ENCODE measurements around the gene AGPAT3. TPM values are rescaled to one million over a fixed set of nuclear protein-coding genes. Genes with fewer than 3 reads are reported as not detected.

Gene AGPAT3
- polyA plus RNA-seq, 4 donors, result 52.1 to 73.5 (median 61.4) TPM

- no peak for DNase-seq (ENCODE audit: low read depth in 4 of 4, low spot score in 2 of 4)
These were observed 3.3 kb upstream of the AGPAT3 start for GRCh38 chr21:43861706-43862105.

GRCh38 chr21:43864313-43864961 lies 586 bp upstream of the AGPAT3 start:
- DNase-seq (ENCODE audit: low read depth in 4 of 4, low spot score in 2 of 4), result no peak

GRCh38 chr21:43865540-43866259 lies 677 bp downstream of the AGPAT3 start:
- DNase-seq (ENCODE audit: low read depth in 4 of 4, low spot score in 2 of 4), result no peak

- peak in 1 of 4 donors; percentile 37 for DNase-seq (ENCODE audit: low read depth in 4 of 4, low spot score in 2 of 4)
These were observed 1.2 kb downstream of the AGPAT3 start for GRCh38 chr21:43866260-43866629.

GRCh38 chr21:43866659-43867331 lies 1.8 kb downstream of the AGPAT3 start:
- no peak for DNase-seq (ENCODE audit: low read depth in 4 of 4, low spot score in 2 of 4)

- DNase-seq (ENCODE audit: low read depth in 4 of 4, low spot score in 2 of 4), result no peak
These were observed 2.3 kb downstream of the AGPAT3 start for GRCh38 chr21:43867332-43867703.

- no peak for DNase-seq (ENCODE audit: low read depth in 4 of 4, low spot score in 2 of 4)
These were observed 2.9 kb downstream of the AGPAT3 start for GRCh38 chr21:43867948-43868347.

- DNase-seq (ENCODE audit: low read depth in 4 of 4, low spot score in 2 of 4), result no peak
These were observed 3.4 kb downstream of the AGPAT3 start for GRCh38 chr21:43868461-43868860.

- DNase-seq (ENCODE audit: low read depth in 4 of 4, low spot score in 2 of 4), result no peak
These were observed 4.7 kb downstream of the AGPAT3 start for GRCh38 chr21:43869486-43870325.

GRCh38 chr21:43871487-43871886 lies 6.5 kb downstream of the AGPAT3 start:
- no peak for DNase-seq (ENCODE audit: low read depth in 4 of 4, low spot score in 2 of 4)

- no peak for DNase-seq (ENCODE audit: low read depth in 4 of 4, low spot score in 2 of 4)
These were observed 7.6 kb downstream of the AGPAT3 start for GRCh38 chr21:43872531-43873197.

- no peak for DNase-seq (ENCODE audit: low read depth in 4 of 4, low spot score in 2 of 4)
These were observed 8.7 kb downstream of the AGPAT3 start for GRCh38 chr21:43873673-43874072.

GRCh38 chr21:43874085-43874805 lies 9.2 kb downstream of the AGPAT3 start:
- DNase-seq (ENCODE audit: low read depth in 4 of 4, low spot score in 2 of 4), result no peak

GRCh38 chr21:43876605-43877004 lies 11.6 kb downstream of the AGPAT3 start:
- no peak for DNase-seq (ENCODE audit: low read depth in 4 of 4, low spot score in 2 of 4)

- DNase-seq (ENCODE audit: low read depth in 4 of 4, low spot score in 2 of 4), result no peak
These were observed 13.0 kb downstream of the AGPAT3 start for GRCh38 chr21:43877936-43878575.

- DNase-seq (ENCODE audit: low read depth in 4 of 4, low spot score in 2 of 4), result no peak
These were observed 14.5 kb downstream of the AGPAT3 start for GRCh38 chr21:43879348-43880110.

- no peak for DNase-seq (ENCODE audit: low read depth in 4 of 4, low spot score in 2 of 4)
These were observed 15.3 kb downstream of the AGPAT3 start for GRCh38 chr21:43880111-43880985.

- no peak for DNase-seq (ENCODE audit: low read depth in 4 of 4, low spot score in 2 of 4)
These were observed 16.3 kb downstream of the AGPAT3 start for GRCh38 chr21:43881283-43881682.

All from left renal cortex interstitium (tissue), 4 donors.